Liver (tissue), 9 donors: ENCODE measurements around the gene PROKR1. TPM values are rescaled to one million over a fixed set of nuclear protein-coding genes. Genes with fewer than 3 reads are reported as not detected.

Experiments
- DNase-seq: peaks from one replicate; pipeline ENCODE4 v3.0.0-alpha.2; 2017; ENCODE audit warnings: low spot score
- H3K27ac ChIP-seq, 2 donors: one replicate each; pipeline ENCODE4 v1.7.0; 2013; ENCODE audit warnings: inconsistent platforms in 2 of 2, low read length in 2 of 2, control low read depth in 1 of 2, low read depth in 1 of 2, mild to moderate bottlenecking in 1 of 2
- H3K27me3 ChIP-seq, 4 donors: one replicate each; pipeline versions ENCODE4 v1.6.1 to v1.7.0; 2013; ENCODE audit warnings: low read length in 3 of 4, inconsistent platforms in 1 of 4, mild to moderate bottlenecking in 1 of 4, moderate library complexity in 1 of 4; ENCODE audit not compliant: control insufficient read depth in 4 of 4, insufficient read depth in 4 of 4
- H3K36me3 ChIP-seq, 4 donors: one replicate each; pipeline versions ENCODE4 v1.6.1 to v1.7.0; 2013; ENCODE audit warnings: low read length in 3 of 4, mild to moderate bottlenecking in 3 of 4, low read depth in 1 of 4, moderate library complexity in 1 of 4; ENCODE audit not compliant: control insufficient read depth in 4 of 4, insufficient read depth in 3 of 4
- H3K4me1 ChIP-seq, 4 donors: one replicate each; pipeline versions ENCODE4 v1.6.1 to v1.7.0; 2013; ENCODE audit warnings: low read length in 3 of 4, mild to moderate bottlenecking in 3 of 4, moderate library complexity in 1 of 4; ENCODE audit not compliant: control insufficient read depth in 4 of 4, insufficient read depth in 4 of 4
- H3K4me3 ChIP-seq, 3 donors: one replicate each; pipeline versions ENCODE4 v1.6.1 to v1.7.0; 2013; ENCODE audit warnings: low read length in 3 of 3, control low read depth in 1 of 3, low read depth in 1 of 3, mild to moderate bottlenecking in 1 of 3
- H3K9ac ChIP-seq, 2 donors: one replicate each; pipeline ENCODE4 v1.7.0; 2013; ENCODE audit warnings: low read length in 2 of 2, mild to moderate bottlenecking in 2 of 2, moderate library complexity in 2 of 2, control low read depth in 1 of 2, low read depth in 1 of 2
- H3K9me3 ChIP-seq, 4 donors: one replicate each; pipeline versions ENCODE4 v1.6.1 to v1.7.0; 2013; ENCODE audit warnings: low read length in 3 of 4; ENCODE audit not compliant: control insufficient read depth in 4 of 4
- ATF3 ChIP-seq: IDR thresholded peaks from 2 replicates; pipeline ENCODE4 v1.6.1; 2016; ENCODE audit warnings: antibody characterized with exemption
- CTCF ChIP-seq: fragments of 150-350 bp; IDR thresholded peaks from 2 replicates; pipeline ENCODE4 v1.5.1; 2017; ENCODE audit warnings: improper control_type of control experiment, low read depth, low read length; ENCODE audit not compliant: missing input control
- EGR1 ChIP-seq, 2 donors: IDR thresholded peaks; 2 replicates each; pipeline ENCODE4 v1.6.1; 2016 to 2018; ENCODE audit warnings: antibody characterized with exemption in 2 of 2, low read depth in 2 of 2
- FOXA1 ChIP-seq: IDR thresholded peaks from 2 replicates; pipeline ENCODE4 v1.6.1; 2016; ENCODE audit warnings: antibody characterized with exemption
- FOXA2 ChIP-seq: IDR thresholded peaks from 2 replicates; pipeline ENCODE4 v1.6.1; 2016; ENCODE audit warnings: antibody characterized with exemption
- GABPA ChIP-seq, 2 donors: IDR thresholded peaks in 1 of 2; conservative IDR thresholded peaks in 1 of 2; 2 replicates each; pipeline ENCODE4 v1.6.1; 2016; ENCODE audit warnings: antibody characterized with exemption in 2 of 2, mild to moderate bottlenecking in 1 of 2, moderate library complexity in 1 of 2
- HNF4A ChIP-seq, 2 donors: conservative IDR thresholded peaks; 2 replicates each; pipeline ENCODE4 v1.6.1; 2016; ENCODE audit warnings: antibody characterized with exemption in 2 of 2, mild to moderate bottlenecking in 2 of 2
- HNF4G ChIP-seq: IDR thresholded peaks from 2 replicates; pipeline ENCODE4 v1.6.1; 2016; ENCODE audit warnings: antibody characterized with exemption
- JUND ChIP-seq, 2 donors: IDR thresholded peaks; 2 replicates each; pipeline ENCODE4 v1.6.1; 2016; ENCODE audit warnings: antibody characterized with exemption in 2 of 2
- NR2F2 ChIP-seq: IDR thresholded peaks from 2 replicates; pipeline ENCODE4 v1.6.1; 2016; ENCODE audit warnings: antibody characterized with exemption
- RAD21 ChIP-seq, 2 donors: IDR thresholded peaks; 2 replicates each; pipeline ENCODE4 v1.6.1; 2016; ENCODE audit warnings: antibody characterized with exemption in 2 of 2, mild to moderate bottlenecking in 2 of 2
- RXRA ChIP-seq, 2 donors: IDR thresholded peaks; 2 replicates each; pipeline ENCODE4 v1.6.1; 2017 to 2018; ENCODE audit warnings: antibody characterized with exemption in 2 of 2, mild to moderate bottlenecking in 1 of 2
- SP1 ChIP-seq: IDR thresholded peaks from 2 replicates; pipeline ENCODE4 v1.6.1; 2018; ENCODE audit warnings: antibody characterized with exemption, mild to moderate bottlenecking
- TAF1 ChIP-seq: conservative IDR thresholded peaks from 2 replicates; pipeline ENCODE4 v1.6.1; 2016; ENCODE audit warnings: antibody characterized with exemption, mild to moderate bottlenecking
- YY1 ChIP-seq: IDR thresholded peaks from 2 replicates; pipeline ENCODE4 v1.6.1; 2016; ENCODE audit warnings: antibody characterized with exemption, mild to moderate bottlenecking
- ZBTB33 ChIP-seq: IDR thresholded peaks from 2 replicates; pipeline ENCODE4 v1.6.1; 2016; ENCODE audit warnings: antibody characterized with exemption
- WGBS: extraction: QIAGEN DNeasy Blood & Tissue Kit; methylation state at CpG from one replicate; pipeline ENCODE4 v1.1.7; 2013; 5-methylcytosine and 5-hydroxymethylcytosine counted together
- polyA plus RNA-seq, 2 donors: library from polyadenylated mRNA; stranded (reverse) in 1 of 2; unstranded in 1 of 2; fragments of 200-250 nt in 1 of 2; fragments of >200 nt in 1 of 2; fragmentation: Nextera tagmentation in 1 of 2; extraction: Ambion mirVana in 1 of 2; gene quantifications; one replicate each; pipeline versions ENCODE4 v1.2.1 to v1.2.3, GENCODE V29; 2013 to 2015
- total RNA-seq, 2 donors: library from RNA; depleted of rRNA; stranded (reverse); fragments of >200 nt; gene quantifications; one replicate each; pipeline ENCODE4 v1.2.3, GENCODE V29; 2014
- TF ChIP-seq, protein P1 (sequence below): IDR thresholded peaks from 2 replicates; pipeline ENCODE4 v1.6.1; 2016; ENCODE audit warnings: antibody characterized with exemption, mild to moderate bottlenecking
- TF ChIP-seq, protein P2 (sequence below): IDR thresholded peaks from 2 replicates; pipeline ENCODE4 v1.6.1; 2016; ENCODE audit warnings: antibody characterized with exemption
- donor health status: healthy.
- donor health status: healthy.
- donor health status: healthy.
- donor health status: healthy.
- donor health status: healthy.

The PROKR1 gene
- total and polyA plus RNA-seq, 4 donors, result 0.02 to 0.05 TPM; not detected in 2

DNA sequence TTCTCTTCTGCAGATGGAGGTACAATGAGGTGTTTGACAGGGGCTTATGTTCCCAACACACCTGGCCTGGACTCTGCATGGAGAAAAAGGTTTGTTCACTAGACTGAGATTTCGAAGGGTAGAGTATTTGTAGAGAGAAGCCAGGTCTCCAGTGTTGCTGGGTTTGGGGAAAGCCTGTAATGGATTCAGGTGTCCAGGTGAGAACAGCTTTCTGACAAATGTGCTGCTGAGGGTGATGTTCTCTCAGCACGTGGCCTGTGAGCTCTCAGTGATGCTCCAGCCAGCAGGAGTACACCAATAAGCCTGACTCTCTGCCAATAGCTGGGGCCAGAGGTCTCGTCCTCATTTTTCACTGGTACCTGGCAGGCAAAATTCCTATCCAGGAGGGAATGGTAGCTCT lies 47.5 kb downstream of the PROKR1 start:
- no peak overlapping the region for H3K9ac ChIP-seq
- TF ChIP-seq GABPA (IDR thresholded peaks at IDR 0.05 in 1 of 2, conservative IDR thresholded peaks at IDR 0.05 in 1 of 2) (no peak), EGR1 (IDR thresholded peaks at IDR 0.05; ENCODE audit: low read depth in 2 of 2) (no peak), HNF4A (conservative IDR thresholded peaks at IDR 0.05) (no peak), FOXA2 (no peak), CTCF (no peak), TAF1 (no peak), SP1 (no peak), RAD21 (IDR thresholded peaks at IDR 0.05) (no peak), ATF3 (no peak), JUND (IDR thresholded peaks at IDR 0.05) (no peak), RXRA (IDR thresholded peaks at IDR 0.05) (no peak), HNF4G (no peak)
- TF ChIP-seq, protein P1, sequence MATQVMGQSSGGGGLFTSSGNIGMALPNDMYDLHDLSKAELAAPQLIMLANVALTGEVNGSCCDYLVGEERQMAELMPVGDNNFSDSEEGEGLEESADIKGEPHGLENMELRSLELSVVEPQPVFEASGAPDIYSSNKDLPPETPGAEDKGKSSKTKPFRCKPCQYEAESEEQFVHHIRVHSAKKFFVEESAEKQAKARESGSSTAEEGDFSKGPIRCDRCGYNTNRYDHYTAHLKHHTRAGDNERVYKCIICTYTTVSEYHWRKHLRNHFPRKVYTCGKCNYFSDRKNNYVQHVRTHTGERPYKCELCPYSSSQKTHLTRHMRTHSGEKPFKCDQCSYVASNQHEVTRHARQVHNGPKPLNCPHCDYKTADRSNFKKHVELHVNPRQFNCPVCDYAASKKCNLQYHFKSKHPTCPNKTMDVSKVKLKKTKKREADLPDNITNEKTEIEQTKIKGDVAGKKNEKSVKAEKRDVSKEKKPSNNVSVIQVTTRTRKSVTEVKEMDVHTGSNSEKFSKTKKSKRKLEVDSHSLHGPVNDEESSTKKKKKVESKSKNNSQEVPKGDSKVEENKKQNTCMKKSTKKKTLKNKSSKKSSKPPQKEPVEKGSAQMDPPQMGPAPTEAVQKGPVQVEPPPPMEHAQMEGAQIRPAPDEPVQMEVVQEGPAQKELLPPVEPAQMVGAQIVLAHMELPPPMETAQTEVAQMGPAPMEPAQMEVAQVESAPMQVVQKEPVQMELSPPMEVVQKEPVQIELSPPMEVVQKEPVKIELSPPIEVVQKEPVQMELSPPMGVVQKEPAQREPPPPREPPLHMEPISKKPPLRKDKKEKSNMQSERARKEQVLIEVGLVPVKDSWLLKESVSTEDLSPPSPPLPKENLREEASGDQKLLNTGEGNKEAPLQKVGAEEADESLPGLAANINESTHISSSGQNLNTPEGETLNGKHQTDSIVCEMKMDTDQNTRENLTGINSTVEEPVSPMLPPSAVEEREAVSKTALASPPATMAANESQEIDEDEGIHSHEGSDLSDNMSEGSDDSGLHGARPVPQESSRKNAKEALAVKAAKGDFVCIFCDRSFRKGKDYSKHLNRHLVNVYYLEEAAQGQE, result no peak
- TF ChIP-seq, protein P2, sequence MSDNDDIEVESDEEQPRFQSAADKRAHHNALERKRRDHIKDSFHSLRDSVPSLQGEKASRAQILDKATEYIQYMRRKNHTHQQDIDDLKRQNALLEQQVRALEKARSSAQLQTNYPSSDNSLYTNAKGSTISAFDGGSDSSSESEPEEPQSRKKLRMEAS, result no peak
- H3K27ac ChIP-seq, result no peak overlapping the region
- no peak overlapping the region for H3K4me3 ChIP-seq
- no peaks in the 10 kb centered on the region for H3K36me3 ChIP-seq
- WGBS, result 68% methylated on average over 3 of the region's 3 CpGs
- no peaks in the 10 kb centered on the region for H3K27me3 ChIP-seq
- no peak for DNase-seq
- H3K4me1 ChIP-seq, result no peaks in the 10 kb centered on the region
- H3K9me3 ChIP-seq, result no peaks in the 10 kb centered on the region

DNA sequence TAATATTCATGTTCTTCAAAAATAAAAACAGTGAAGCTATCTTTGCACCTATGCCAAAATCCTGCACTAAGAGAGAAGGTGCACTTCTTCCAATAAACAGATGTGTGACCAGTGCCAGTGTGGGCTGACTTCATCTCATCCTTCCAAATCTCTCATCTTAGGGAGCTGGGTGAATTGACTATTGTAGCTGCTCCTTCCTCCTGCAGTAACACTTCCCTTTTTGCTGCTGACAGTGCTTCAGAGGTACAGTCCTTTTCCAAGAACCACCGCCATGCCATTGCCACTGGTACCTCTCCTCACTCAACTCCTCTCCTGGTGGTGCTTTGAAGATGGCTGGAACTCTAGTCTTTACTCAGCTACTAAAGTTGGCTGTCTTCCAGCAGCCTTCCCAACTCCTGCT lies 49.1 kb downstream of the PROKR1 start:
- no peaks in the 10 kb centered on the region for H3K4me1 ChIP-seq
- H3K9ac ChIP-seq, result no peak overlapping the region
- no peak overlapping the region for H3K4me3 ChIP-seq
- peaks cover 0 to 10% (median 2%) of the 10 kb centered on the region in 4 donors for H3K9me3 ChIP-seq
- H3K27me3 ChIP-seq, result no peaks in the 10 kb centered on the region
- TF ChIP-seq RAD21 (IDR thresholded peaks at IDR 0.05) (no peak), YY1 (no peak), FOXA1 (no peak), RXRA (IDR thresholded peaks at IDR 0.05) (no peak), ZBTB33 (no peak), EGR1 (IDR thresholded peaks at IDR 0.05; ENCODE audit: low read depth in 2 of 2) (no peak), HNF4G (no peak), FOXA2 (no peak), NR2F2 (no peak), TAF1 (no peak), ATF3 (no peak), CTCF (no peak)
- TF ChIP-seq, protein P1, result no peak
- 86% methylated on average over 1 of the region's 1 CpG for WGBS
- no peaks in the 10 kb centered on the region for H3K36me3 ChIP-seq
- no peak for DNase-seq
- no peak overlapping the region for H3K27ac ChIP-seq
